ENCODE results near the gene LRMDA.

Gene LRMDA

DNA sequence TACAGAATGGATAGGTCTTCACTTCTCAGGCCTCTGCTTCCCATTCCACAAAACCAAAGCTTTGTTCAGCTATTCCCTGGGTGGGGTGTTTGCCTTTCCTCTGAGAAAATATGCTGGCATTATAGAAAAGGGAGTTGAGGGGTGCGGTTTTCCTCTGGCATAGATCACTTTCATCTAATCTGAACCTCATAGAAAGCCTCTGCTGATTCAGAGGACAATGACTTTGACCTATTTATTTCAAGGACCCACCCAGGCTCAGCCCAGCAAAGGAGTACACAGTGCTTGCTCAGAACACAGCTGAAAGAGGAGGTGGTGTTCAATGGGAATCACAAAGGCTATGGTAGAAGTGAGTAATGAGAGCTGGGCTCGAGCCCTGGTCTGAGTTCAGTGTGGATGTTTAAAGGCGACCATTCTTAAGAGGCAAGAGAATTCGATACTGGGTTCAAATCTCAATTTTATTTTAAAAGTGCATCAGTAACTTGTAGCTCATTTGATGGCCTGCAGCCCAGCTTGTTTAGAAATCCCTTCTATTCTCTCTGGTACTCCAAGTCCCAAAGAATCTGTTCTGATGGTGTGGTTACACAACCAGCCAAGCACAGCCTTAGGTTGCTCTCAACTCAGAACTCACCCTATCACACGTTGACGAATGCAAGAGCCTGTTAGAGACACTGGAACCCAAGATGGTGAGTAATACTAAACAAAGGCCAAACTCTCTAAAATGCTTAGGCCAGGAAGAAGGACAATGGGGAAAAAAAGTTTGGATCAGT, 1012.8 kb downstream of the LRMDA start:
- DNase-seq (ENCODE audit: low spot score) = no peak

- DNase-seq (ENCODE audit: low spot score) = no peak
Observed at GRCh38 chr10:76447578-76447977, 1016.2 kb downstream of the LRMDA start.

GRCh38 chr10:76451911-76452310, 1020.5 kb downstream of the LRMDA start:
- no peak for DNase-seq (ENCODE audit: low spot score)

GRCh38 chr10:76453332-76453731, 1021.9 kb downstream of the LRMDA start:
- no peak for DNase-seq (ENCODE audit: low spot score)

- DNase-seq (ENCODE audit: low spot score) = peak; percentile 17
Observed at GRCh38 chr10:76453997-76454396, 1022.6 kb downstream of the LRMDA start.

DNA sequence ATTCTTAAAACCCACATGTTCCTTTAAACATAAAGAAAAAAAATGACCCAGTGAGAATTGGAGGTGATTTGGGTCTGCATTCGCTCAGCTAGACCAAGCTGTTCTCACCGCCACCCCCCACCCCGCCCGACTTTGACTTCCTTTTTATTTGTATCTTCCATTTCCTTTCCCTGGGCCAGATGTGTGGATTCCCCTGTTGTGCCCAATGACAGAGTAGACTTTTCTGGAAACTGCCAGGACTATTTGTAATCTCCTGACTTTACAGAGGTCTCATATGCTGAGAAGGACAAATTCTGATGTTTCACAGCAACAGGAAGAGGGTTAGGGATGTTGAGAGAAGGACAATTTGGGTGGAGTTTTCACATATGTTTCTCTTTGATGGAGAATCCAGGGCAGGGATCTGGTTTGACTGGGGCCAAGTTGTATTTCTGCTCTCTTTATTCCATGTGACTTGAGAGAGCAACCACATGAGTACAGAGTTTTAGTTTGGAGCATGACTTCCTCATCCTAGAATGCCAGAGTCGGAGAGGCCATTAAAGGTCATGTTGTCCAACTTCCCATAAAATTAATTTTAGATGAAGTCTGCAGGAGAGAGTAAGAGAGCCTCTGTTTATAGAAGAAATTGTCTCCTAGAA, 1023.2 kb downstream of the LRMDA start:
- no peak for DNase-seq (ENCODE audit: low spot score)

GRCh38 chr10:76456197-76456596, 1024.8 kb downstream of the LRMDA start:
- DNase-seq (ENCODE audit: low spot score) = no peak

- no peak for DNase-seq (ENCODE audit: low spot score)
Observed at GRCh38 chr10:76459016-76459730, 1027.7 kb downstream of the LRMDA start.

GRCh38 chr10:76461024-76461423, 1029.6 kb downstream of the LRMDA start:
- no peak for DNase-seq (ENCODE audit: low spot score)

DNA sequence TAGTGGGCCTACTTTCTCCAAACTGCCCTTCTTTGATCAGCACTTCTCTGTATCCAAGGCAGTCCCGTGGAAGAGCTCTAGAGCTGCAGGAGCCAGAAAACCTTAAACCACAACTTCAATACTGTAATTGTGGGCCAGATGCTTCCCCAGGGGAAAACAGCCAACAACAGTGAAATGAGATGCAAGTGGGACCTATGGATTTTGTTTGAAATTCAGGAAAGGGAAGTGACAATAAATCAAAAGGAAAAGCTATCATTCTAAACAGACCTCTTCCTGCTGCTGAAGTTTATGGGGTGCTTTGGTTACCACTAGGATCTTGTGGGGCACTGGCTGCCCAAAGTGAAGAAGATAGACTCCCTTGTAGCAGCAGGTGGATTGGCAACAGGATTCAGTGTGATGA, 1031.7 kb downstream of the LRMDA start:
- DNase-seq (ENCODE audit: low spot score) = no peak

- DNase-seq (ENCODE audit: low spot score) = no peak
Observed at GRCh38 chr10:76466836-76467503, 1035.5 kb downstream of the LRMDA start.

DNA sequence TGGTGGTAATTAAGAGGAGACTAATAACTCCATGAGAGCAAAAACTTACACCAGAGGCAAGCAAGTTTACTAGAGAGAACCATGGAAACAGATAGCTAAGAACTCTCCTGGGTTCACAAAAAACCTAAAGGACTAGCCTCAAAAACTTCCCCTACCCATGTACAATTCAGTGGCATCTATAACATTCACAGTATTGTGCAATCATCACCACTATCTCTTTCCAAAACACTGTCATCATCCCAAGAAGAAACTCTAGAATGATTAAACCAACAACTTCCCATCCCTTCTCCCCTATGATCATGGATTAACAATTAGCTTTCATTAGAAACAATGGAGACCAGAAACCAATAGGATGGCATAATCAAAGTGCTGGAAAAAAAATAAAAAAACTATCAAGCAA, 1038.3 kb downstream of the LRMDA start:
- no peak for DNase-seq (ENCODE audit: low spot score)

GRCh38 chr10:76479103-76479790, 1047.8 kb downstream of the LRMDA start:
- DNase-seq (ENCODE audit: low spot score) = no peak

DNA sequence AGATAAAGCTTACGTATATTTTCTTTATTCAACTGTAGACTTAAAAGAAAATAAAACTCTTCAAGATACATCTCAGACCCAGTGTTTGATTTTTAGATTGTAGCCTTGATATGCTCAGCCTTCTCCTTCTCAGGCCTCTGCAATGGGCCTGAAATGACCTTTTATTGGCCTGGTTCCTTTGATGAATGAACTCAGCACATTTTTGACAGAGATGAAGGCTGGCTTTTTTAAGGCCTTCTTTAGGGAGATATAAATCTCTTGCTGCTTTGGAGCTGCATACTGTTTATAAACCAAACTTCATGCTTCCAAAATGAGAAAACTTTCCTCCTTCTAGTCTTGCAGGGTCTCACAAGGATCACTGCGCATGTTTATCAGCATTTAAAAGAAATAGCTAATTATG, 1049.8 kb downstream of the LRMDA start:
- DNase-seq (ENCODE audit: low spot score) = no peak

GRCh38 chr10:76487582-76487981, 1056.2 kb downstream of the LRMDA start:
- no peak for DNase-seq (ENCODE audit: low spot score)

GRCh38 chr10:76488602-76489001, 1057.2 kb downstream of the LRMDA start:
- no peak for DNase-seq (ENCODE audit: low spot score)

DNA sequence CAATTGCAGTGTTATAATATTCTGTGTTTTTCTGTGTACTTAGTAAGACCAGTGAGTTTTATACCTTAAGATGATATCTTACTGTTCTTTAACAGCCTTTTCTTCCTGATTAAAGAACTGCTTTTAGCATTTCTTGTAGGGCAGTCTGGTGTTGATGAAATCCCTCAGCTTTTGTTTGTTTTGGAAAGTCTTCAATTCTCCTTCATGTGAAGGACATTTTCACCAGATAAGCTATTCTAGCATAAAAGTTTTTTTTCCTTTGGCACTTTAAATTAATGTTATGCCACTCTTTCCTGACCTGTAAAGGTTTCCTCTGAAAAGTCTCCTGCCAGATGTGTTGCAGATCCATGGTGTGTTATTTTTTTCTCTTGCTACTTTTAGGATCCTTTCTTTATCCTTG, 1059.8 kb downstream of the LRMDA start:
- DNase-seq (ENCODE audit: low spot score) = no peak

DNA sequence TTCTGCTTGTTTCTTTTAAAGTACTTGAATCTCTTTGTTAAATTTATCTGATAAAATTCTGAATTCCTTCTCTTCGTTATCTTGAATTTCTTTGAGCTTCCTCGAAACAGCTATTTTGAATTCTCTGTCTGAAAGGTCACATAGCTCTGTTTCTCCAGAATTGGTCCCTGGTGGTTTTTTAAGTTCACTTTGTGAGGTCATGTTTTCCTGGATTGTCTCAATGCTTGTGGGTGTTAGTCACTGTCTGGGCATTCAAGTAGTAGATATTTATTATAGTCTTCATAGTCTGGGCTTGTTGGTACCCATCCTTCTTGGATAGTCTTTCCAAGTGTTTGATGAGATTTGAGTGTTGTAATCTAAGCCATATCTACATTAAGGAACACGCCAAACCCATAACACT, 1060.6 kb downstream of the LRMDA start:
- peak; percentile 39 for DNase-seq (ENCODE audit: low spot score)

DNA sequence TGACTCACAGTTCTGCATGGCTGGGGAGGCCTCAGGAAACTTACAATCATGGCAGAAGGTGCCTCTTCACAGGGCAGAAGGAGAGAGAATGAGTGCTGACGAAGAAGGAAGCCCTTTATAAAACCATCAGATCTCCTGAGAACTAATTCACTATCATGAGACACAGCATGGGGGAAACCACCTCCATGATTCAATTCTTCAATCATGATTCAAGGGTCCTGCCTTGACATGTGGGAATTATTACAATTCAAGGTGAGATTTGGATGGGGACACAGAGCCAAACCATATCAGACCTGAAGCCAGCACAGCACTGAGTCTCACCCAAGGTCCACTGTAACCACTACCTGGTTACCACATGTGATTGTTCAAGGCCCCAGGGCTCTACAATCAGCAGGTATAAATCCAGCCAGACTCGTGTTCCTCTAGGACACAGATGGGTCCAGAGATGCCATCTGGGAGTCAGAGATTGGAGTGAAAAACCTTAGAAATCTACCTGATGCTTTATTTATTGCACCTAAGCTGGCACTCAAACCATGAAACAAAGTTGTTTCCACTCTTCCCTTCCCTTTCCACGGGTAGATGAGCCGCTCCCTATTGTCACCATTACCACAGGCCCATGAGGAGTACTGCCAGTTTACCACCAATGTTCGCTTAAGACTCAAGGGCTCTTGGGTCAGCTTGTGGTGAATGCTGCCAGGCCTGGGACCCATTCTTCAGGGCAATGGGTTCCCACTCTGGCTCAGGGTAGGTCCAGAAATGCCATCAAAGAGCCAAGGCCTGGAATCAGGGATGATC, 1061.5 kb downstream of the LRMDA start:
- no peak for DNase-seq (ENCODE audit: low spot score)

DNA sequence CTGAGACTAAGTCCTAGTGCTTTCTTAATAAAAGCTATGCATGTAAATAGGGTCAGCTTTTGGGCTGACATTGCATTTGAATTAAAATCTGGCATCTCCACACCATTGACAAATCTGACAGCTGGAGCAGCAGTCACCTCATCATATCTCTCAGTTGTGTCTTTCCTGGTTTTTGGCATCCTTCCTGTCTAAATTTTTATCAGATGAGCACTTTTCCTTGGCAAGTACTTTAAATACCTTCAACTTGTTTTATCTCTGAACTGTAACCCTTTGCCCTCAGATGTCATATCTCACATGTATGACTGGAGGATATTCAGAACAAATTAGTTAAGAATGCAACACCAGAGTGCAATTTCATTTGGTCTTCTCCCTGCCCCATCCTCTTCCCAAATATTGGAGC, 1066.2 kb downstream of the LRMDA start:
- DNase-seq (ENCODE audit: low spot score) = no peak

- DNase-seq (ENCODE audit: low spot score) = no peak
Observed at GRCh38 chr10:76504823-76505222, 1073.4 kb downstream of the LRMDA start.
